WTC11 (cell line): ENCODE measurements around the gene RFTN1.

Source experiments
- ATF2 ChIP-seq: sonication (generic); formaldehyde crosslinking; IDR thresholded peaks from 2 replicates; pipeline ENCODE4 v1.8.1; 2022; ENCODE audit warnings: low read depth, missing genetic modification reagents, borderline replicate concordance
- ATF6 ChIP-seq: sonication (generic); formaldehyde crosslinking; IDR thresholded peaks from 2 replicates; pipeline ENCODE4 v1.8.1; 2023; ENCODE audit warnings: mild to moderate bottlenecking, missing genetic modification reagents
- CREB1 ChIP-seq: sonication (generic); formaldehyde crosslinking; IDR thresholded peaks from 2 replicates; pipeline ENCODE4 v1.8.0; 2023; ENCODE audit warnings: mild to moderate bottlenecking, missing genetic modification reagents
- CTCF ChIP-seq: fragments of 200-600 bp; IDR thresholded peaks from 2 replicates; pipeline ENCODE4 v1.8.0; 2022; ENCODE audit warnings: antibody characterized with exemption
- E2F1 ChIP-seq: sonication (generic); formaldehyde crosslinking; IDR thresholded peaks from 2 replicates; pipeline ENCODE4 v1.8.0; 2022; ENCODE audit warnings: mild to moderate bottlenecking, missing genetic modification reagents
- FOXP1 ChIP-seq: sonication (generic); formaldehyde crosslinking; IDR thresholded peaks from 2 replicates; pipeline ENCODE4 v1.8.0; 2022; ENCODE audit warnings: missing genetic modification reagents, mild to moderate bottlenecking, moderate library complexity, borderline replicate concordance
- IRF1 ChIP-seq: sonication (generic); formaldehyde crosslinking; IDR thresholded peaks from 2 replicates; pipeline ENCODE4 v1.8.0; 2023; ENCODE audit warnings: missing genetic modification reagents
- JUN ChIP-seq: sonication (generic); formaldehyde crosslinking; IDR thresholded peaks from 2 replicates; pipeline ENCODE4 v1.8.0; 2023; ENCODE audit warnings: mild to moderate bottlenecking, missing genetic modification reagents
- MAX ChIP-seq: sonication (generic); formaldehyde crosslinking; IDR thresholded peaks from 2 replicates; pipeline ENCODE4 v1.8.0; 2022; ENCODE audit warnings: mild to moderate bottlenecking, missing genetic modification reagents
- STAT6 ChIP-seq: sonication (generic); formaldehyde crosslinking; conservative IDR thresholded peaks from 2 replicates; pipeline ENCODE4 v1.8.1; 2023; ENCODE audit warnings: mild to moderate bottlenecking, low read depth, missing genetic modification reagents, moderate library complexity
- TP53 ChIP-seq: sonication (generic); formaldehyde crosslinking; IDR thresholded peaks from 2 replicates; pipeline ENCODE4 v1.8.1; 2023; ENCODE audit warnings: mild to moderate bottlenecking, missing genetic modification reagents
- ZBTB21 ChIP-seq: sonication (generic); formaldehyde crosslinking; IDR thresholded peaks from 2 replicates; pipeline ENCODE4 v1.8.1; 2023; ENCODE audit warnings: mild to moderate bottlenecking, missing genetic modification reagents, borderline replicate concordance
- ZNF121 ChIP-seq: sonication (generic); formaldehyde crosslinking; IDR thresholded peaks from 2 replicates; pipeline ENCODE4 v1.8.0; 2023; ENCODE audit warnings: missing genetic modification reagents

GRCh38 chr3:16508591-16508995 is 4.9 kb downstream of the RFTN1 start:
- TF ChIP-seq CTCF (no peak), JUN (CRISPR knock-in tag) (no peak), ZNF121 (no peak), E2F1 (CRISPR knock-in tag) (no peak), IRF1 (CRISPR knock-in tag) (no peak), CREB1 (CRISPR knock-in tag) (no peak), TP53 (no peak), STAT6 (CRISPR knock-in tag) (no peak), ATF6 (CRISPR knock-in tag) (no peak), ATF2 (CRISPR knock-in tag) (no peak), MAX (CRISPR knock-in tag) (no peak), ZBTB21 (CRISPR knock-in tag) (no peak), FOXP1 (CRISPR knock-in tag) (no peak)
